T-helper 9 cell (primary cell): ENCODE data around the gene NAA10.
A peak's percentile ranks its signal among the peaks of the same experiment; 100 is the strongest.

ENCODE experiments used
- DNase-seq: peaks from one replicate; pipeline ENCODE4 v3.0.0-alpha.2; 2020

NAA10 gene

DNA sequence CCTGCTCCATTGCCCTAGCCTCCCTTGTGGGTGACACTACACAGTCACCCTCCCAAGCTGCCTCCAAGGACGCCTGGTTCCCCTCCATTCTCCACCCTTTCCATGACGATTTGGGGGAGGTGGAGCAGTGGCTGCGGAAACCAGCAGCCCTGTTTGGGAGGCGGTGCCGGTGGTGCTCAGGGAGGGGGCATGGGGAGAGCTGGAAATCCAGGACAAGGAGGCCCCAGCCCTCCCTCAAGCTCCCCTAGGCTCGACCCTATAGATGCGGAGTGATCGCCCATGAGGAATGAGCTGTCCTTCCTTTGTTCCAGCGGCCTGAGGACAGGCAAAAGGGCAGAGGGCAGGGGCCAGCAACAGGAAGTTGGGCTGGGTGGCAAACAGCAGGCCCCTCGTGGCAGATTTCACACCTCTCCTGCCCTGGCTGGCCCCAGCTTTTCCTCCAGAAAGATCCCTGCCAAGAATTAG lies 13.2 kb upstream of the NAA10 start:
- no peak for DNase-seq

DNA sequence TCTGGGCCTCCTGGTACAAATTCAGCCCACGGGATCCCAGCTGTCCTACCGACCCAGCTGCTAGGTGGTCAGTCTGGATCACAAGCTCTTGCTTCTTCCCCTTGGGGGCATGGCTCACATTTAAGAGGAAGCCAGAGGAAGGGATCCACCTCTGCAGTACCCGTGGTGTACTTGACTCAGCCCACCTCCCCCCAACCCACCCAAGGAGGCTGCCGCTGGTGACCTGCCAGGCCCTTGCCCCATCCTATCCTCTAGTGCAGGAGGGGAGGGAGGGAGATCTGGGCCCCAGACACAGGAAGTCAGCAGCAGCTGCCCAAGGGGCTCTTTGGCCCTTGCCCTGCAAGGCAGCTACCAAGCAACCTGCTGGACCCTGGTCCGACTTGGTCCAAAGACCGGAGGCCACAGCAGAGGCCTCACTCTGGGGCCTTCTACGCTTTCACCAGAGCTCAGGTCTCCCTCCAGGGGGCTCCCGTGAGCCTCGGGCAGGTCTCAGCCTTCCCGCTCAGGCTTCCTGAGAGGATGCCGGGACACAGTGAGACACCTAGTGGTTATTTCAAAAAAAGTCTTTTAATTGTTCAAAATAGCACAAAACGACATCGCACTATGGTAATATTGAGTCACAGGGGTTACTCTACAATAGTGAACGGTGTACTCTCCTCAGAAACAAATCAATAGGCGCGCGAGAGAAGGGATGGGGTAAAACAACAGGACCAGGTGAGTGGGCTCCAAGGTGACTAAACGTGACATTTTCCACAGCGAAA lies 12.4 kb upstream of the NAA10 start:
- DNase-seq: peak; percentile 73

DNA sequence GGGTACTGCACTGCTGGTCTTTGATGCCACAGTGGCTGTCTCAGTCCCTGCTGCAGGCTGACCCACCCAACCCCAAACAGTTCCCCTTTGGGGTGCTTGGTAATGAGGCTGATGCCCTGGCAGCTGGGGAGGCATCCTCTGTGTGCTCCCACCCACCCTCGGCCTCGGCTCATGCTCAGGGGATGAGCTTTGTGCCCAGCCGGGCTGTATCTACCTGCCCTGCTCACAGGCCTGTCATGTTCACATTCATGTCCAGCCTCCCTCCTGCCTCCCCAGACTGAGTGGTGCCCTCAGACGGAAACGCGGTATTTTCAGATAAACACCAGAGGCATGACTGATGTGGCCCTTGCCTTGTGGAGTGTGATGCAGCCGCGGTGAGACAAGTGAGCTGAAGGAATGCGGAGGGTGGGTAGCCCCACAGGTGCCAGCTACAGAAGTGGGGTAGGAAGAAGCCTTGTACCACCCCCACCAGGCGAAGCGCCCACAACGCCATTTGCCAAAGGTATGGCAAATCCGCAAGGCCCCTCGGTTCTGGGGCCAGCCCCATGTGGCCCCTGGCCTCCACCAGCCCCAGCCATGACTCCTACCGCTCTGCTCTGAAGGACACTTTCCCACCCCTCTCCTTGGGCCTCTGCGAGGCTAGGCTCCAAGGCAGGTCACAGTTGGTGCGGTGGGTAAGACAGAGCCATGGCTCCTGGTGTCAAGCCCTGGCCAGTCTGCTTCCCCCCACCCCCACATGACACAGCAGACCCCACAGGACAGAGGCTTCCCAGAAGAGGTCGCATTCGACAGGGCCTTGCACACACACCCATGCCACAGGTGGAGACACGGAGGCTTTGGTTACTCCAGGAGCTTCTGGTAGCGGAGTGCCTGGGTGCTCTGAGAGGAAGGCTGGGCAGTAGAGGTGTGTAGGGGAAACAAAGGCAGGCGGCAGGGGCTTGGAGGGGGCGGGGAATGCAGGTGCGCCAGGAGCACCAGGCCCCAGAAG lies 11.4 kb upstream of the NAA10 start:
- no peak for DNase-seq

DNA sequence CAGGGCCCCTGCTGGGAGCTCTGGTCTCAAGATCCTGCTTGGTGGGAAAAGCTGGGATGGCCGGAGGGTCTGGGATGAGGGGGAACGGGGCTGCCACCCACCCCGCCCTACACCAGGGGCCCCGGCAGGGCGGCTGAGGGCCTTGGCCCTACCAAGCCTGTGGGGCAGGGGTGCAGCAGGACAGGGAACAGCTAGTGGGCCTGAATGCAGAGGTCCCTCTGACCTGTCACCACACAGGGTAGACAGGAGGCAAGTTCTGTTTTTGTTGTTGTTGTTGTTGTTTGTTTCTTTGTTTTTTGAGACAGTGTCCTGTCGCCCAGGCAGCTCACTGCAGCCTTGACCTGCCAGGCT lies 9.9 kb upstream of the NAA10 start:
- no peak for DNase-seq

DNA sequence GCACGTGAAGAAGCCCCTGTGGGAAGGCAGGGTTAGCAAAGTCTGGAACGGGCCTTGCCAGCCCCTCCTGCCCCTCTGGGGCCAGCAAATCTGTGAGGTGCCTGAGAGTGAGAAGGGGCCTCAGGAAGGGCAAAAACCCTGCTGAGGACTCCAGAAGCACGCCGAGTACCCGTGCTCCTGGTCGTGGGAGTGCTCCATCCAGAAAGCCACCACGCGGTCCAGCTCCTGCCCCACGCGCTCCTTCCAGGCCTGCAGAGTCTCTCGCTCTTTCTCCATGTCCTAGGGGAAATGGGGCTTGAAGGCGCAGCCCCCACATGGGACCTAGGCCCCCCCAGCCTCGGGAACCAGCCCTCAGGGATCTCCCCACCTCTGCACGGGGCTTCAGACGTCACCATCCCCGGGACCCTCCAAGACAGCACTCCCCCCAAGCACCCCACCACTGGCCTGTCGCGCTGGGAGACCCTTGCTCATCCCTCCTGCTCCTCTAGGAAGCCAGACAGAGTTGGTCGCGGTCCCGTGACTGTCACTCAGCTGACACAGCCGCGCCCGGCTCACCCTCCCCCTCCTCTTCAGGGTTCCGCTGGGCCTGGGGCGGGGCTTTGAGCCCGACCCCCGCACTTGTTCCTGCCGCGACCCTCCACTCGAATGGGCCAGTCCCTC lies 9.4 kb upstream of the NAA10 start, which contains the start of gene RENBP:
Gene RENBP, minus strand, starts transcription at position 504 of the 660 bp plus-strand sequence. Its CDS starts 33 bp downstream, at position 471.
- no peak for DNase-seq

DNA sequence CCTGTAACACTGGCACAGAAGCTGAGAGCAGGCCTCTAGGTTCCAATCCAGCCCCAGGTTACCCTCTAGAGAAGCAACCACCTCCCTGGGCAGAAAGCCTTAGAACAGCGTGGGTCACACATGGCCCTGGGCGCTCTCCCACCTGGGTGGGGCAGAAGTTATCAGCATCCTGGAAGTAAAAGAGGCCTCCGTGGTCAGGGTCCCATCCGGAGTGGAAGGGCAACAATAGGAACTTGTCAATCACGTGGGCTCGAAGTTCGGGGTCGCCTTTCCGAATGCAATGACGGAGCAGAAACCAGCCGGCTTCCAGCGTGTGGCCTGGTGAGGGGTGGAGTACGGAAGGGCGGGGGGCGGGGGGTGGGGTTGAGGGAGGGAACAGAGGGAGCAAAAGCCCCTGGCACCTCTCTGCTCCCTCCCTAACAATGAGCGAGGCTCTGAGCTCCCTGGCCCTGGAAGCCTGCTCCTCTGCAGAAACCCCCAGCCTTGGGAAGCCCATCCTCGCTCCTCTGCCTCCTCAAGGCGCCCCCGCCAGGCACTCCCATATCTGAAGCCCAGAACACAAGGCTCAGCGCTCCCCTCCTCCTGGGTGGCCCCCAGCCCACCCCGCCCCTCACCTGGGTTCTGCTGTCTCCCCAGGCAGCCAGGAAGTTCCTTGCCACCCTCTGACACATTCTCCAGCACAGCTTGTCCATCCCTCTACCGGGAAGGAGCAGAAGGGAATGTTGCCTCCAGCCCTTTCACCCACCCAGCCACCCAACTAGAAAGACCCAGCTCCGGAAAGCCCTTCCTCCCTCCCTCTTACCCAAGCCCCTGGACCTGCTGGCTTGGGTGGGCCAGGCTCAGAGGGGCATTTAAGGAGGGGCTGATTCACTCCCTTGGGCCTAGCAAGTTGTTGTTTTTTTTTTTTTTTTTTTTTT lies 6.8 kb upstream of the NAA10 start:
- DNase-seq: no peak

DNA sequence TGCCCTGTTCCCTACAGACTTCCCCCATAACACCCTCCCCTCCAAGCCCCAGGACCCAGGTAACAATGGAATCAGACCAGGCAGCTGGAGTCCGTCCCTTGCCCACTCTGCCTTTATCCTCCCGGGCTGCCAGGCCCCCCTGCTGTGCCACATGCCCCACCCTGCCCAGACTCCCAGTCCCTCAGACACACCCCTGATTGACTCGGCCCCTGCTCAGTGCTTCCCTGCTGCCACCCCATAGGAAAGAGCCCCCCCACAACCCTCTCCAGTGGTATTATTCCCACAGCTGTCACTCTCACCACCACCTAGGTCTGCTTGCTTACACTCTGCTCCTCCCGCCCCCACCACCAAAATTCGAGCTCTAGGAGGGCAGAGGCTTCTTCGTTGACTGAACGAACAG lies 4.7 kb upstream of the NAA10 start:
- no peak for DNase-seq

DNA sequence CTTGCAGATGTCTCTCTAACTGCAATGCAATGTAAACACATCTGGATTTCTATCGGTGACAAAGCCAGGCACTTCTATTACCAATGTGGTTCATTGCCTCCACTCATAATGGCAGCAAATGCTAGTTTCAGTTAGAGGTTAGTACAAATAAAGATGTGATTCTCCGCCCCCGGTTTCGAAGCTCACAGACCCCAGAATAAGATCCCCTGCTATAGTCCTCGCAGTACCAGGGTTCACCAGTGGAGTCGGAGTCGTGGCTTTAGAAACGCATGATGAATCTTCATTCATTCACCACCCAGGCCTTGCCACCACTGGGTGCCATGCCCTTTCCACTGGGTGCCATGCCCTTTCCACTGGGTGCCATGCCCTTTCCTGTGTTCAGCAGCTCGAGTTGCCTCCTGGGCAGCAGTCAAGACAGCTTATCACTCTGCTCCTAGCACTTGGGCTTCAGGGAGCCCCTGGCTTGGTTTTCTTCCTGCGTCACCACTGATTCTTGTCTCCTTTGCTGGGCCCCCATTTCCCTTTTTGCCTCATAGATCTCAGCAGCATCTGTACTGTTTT lies 3.5 kb upstream of the NAA10 start:
- no peak for DNase-seq

DNA sequence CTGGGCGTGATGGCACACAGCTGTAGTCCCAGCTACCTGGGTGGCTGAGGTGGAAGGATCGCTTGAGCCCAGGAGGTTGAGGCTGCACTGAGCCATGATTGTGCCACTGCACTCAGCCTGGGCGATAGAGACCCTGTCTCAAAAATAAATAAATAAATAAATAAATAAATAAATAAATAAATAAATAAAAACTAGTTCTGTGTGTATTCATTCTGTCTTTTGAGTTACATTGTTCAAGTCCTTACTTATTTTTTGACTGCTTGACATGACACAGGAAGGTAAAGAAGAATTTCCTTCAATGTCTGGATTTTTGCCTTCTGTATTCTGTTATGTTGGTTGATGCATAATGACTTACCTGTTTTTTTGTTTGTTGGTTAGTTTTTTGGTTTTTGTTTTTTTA lies 2.2 kb upstream of the NAA10 start:
- DNase-seq: no peak

DNA sequence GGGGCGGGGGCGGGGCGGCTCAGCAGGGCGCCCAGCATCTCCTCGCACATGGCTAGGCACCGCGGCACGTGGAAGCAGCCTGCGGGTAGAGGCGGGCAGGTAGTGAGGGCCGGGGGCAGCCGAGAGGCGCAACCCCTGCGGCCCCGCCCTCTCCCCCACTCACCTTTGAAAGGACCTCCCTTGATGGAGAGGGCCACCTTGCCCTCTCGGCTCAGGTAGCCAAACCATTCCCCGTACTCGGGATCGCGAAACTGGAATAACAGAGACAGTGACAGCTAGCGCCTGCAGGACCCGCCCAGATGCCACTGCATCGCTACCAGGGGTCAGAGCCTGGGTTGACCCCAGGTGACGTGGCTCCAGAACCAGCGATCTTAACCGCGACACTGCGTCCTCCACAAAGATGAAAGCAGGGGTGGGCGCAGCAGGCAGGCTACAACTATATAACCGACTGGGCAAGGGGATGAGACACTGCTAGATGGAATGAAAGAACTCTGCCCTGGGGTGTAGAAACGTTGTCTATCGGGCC lies 552 bp upstream of the NAA10 start:
- DNase-seq: no peak

DNA sequence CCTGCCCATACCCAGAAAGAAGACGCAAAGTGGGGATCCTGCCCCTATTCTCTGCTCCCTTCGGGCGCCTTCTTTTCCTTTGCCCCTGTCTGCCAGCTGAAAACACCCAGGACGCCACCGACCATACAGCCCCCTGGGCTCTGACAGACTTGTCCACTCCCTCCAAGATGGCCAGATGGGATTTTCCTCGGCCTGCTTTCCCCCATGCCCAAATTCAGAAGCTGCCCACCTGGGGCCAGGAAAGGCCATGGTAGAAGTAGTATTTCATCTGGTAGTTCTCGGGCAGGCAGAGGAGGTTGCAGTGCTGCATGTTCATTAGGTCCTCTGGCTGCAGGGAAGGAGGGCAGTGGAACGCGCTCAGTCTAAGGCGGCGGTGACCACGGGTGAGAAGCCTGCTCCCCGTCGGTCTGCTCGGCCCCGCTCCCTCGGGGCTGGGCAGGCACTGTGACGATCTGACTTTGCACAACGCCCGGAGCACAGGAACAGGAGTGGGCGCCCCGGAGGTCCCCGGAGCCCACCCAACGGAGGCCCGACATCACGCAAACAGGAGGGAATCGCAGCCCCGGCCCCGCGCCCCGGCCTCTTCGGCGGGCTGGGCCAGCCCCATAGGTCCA lies 582 bp downstream of the NAA10 start:
- DNase-seq: no peak

DNA sequence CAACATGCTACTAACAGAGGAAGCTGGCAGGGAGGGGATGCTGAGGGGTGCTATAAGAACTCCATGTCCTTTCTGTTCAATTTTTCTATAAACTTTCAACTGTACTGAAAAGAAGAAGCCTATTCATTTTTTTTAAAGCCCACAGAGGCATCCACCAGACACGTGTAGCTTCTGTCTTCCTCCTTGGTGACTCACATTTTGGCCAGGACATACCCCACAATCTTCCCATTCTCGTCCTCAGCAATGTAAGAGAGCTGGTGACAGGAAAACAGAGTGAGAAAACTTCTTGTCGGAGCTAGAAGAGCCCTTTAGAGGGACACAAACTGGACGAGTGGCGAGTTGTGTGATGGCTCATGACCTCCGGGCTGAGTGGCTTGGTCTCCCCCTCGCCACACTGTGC lies 1.1 kb downstream of the NAA10 start:
- no peak for DNase-seq

DNA sequence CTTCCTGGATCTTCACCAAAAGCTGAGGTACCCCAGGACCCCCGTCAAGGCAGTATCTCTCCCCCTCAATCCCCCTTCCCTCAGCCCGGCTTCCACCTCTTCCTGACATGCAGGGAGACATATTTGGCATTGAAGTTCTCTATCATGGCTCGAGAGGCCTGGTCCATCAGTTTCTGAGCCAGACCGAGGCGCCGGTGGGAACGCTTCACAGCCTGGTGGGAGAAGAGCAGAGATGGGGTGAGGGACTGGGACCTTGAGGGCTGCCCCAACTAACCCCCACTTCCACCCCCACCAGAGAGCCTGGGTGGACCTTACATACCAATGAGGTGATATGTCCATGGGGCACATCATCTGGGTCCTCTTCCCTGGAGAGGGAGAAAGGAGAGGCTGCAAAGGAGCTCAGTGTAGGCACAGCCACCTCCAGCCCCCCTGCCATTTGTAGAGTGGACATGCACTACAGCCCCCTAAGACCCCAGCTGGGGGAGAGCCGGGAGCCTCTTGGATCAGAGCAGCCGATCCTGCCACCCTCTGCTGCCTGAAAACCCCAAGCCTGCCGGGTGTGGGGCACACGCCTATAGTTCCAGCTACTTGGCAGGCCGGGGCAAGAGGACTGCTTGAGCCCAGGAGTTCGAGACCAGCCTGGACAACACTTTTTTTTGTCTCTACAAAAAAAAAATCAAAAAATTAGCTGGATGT lies 2.5 kb downstream of the NAA10 start:
- DNase-seq: no peak

DNA sequence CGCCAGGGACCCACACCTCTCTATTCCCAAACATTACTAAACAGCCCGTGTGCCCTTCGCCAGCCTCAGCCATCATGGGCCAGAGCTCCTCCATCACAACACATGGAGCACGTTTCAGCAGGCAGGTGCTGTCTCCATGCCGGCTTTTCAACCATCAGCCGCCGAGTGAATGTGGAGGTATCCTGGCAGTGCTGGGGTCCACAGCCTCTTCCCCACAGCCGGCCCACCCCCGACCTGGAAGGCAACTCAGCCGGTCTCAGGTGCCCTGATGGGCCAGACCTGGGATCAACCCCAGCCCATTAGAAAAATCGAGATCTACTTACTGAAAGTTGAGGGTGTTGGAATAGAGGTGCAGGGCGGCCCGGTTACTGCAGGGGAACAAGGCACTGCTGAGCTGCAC lies 3.1 kb downstream of the NAA10 start:
- no peak for DNase-seq

DNA sequence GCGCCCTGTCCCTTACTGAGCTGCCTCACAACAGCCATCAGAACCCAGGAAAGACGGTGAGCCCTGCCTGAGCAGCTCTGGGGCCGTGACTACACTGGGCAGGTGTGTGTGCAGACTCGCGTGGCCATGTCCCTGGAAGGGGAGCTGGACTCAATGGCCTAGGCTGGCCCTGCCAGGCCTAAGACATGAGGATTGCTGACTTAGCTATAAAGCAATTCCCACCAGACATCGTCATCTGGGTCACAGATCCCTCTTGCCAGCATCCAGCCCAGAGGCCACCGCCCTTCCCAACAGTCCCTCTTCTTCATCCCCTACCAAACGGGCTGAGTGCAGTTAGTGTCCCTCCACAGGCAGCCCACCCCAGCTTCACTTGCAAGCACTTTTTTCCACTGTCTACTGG lies 3.7 kb downstream of the NAA10 start:
- no peak for DNase-seq

DNA sequence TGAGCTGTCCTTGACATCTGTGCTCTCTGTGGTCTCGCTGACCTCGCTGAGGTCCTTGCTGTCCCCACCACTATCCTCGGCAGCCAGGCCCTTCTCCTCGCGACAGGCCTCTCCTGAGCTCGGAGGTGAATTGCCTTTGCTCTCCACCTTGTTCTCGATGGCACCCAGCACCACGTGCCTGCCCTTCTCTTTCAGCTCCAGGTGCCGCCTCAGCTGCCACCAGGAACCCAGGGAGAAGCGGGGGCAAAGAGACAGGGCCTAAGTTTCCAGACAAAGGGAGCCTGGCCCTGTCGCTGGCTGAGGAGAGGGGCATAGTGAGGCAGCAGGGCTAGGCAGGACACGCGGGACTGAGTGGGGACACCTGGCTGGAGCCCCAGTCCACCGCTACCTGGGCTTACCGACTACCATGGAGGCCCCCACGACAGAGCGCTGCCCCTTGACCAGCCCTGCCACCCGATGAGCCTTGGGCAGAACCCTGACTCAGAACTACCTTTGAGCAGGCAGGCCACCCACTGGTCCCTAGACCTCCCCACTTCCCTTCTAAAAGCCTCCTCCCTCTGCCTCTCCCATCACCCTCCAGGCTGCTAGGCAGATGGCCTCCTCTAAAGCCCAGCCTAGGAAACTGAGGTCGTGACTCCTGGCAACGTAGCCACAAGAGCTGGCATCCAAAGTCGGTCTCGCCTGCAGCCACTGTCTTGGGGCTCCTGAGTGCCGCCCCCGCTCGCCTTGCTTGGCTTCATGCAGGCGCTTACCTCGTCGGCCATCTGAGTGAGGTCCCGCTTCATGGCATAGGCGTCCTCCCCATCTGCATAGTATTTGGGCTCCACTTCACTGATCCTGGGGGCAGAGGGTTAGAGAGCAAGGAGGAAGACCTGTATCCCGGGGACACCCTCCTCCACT lies 4.6 kb downstream of the NAA10 start:
- DNase-seq: no peak

DNA sequence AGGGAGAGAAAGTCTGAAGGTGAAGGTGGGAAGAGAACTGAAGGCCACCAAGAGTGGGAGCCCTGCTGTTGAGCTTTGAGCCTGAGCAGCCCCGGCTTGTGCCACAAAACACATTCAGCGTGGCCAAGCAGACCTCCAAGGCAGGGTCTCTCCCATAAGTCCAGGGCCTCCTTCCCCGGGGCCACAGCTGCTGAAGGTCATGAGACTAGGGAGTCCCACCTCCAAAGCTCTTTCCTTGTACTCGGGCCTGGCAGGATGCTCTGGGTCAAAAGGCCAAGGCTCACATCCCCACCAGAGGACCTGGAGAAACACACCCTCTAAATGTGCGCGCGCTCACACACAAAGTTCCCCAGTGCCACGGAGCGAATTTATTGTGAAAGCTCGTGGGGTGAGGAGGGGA lies 5.3 kb downstream of the NAA10 start:
- DNase-seq: no peak

DNA sequence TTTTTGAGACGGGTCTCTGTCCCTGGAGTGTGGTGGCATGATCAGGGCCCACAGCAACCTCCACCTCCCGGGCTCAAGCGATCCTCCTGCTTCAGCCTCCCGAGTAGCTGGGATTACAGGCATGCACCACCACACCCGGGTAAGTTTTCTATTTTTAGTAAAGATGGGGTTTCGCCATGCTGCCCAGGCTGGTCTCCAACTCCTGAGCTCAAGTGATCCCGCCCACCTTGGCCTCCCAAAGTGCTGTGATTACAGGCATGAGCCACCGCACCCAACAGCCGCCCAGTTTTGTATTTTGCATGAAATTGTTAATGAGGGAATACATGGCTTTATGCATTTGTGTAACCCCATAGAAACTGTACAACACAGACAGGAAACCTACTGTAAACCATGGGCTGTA lies 6.0 kb downstream of the NAA10 start:
- DNase-seq: no peak
